ENCODE measurements around the gene BTNL2. TPM values are rescaled to one million over a fixed set of nuclear protein-coding genes. Genes with fewer than 3 reads are reported as not detected.

The BTNL2 gene
- total and polyA plus RNA-seq, 9 of the 15 experiments (the other 6 are each of a cell fraction or from before 2014, with no cell fraction given) = not detected

DNA sequence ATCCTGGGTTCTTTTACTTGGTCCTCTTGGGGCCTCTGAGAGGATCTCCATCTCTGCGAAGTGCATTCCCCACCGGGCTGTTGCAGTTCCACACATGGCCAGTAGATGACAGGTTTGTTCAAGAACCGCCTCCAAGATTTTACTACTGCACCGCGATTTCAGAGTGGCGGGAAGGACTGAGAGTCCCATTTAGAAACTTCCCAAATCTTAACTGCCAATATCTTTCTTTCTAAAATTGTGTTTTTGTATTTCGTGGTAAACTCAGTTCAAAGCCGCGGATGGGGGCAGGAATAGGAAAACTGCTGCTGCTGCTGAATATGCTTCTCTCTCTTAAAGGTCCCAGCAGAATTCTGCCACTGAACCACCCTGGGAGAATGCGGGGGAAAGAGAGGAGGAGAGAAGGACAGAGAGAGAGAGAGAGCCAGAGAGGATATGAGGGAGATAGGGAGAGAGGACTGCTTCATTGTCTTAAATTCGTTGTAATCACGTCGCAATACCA lies 8.6 kb upstream of the BTNL2 start (continued):
- no peak for TF ChIP-seq MYBL2 (IDR thresholded peaks at IDR 0.05; ENCODE audit: low read depth)
- no peak for TF ChIP-seq MYBL2 (CRISPR knock-in tag; IDR thresholded peaks at IDR 0.05; ENCODE audit: borderline replicate concordance)
- TF ChIP-seq MBD2 (IDR thresholded peaks at IDR 0.05; ENCODE audit: borderline replicate concordance, low read depth) = no peak
- no peak for TF ChIP-seq HDGF (IDR thresholded peaks at IDR 0.05)
- TF ChIP-seq, protein P1, sequence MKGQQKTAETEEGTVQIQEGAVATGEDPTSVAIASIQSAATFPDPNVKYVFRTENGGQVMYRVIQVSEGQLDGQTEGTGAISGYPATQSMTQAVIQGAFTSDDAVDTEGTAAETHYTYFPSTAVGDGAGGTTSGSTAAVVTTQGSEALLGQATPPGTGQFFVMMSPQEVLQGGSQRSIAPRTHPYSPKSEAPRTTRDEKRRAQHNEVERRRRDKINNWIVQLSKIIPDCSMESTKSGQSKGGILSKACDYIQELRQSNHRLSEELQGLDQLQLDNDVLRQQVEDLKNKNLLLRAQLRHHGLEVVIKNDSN (CRISPR knock-in tag; IDR thresholded peaks at IDR 0.05) = no peak
- no peak for TF ChIP-seq CHD1 (IDR thresholded peaks at IDR 0.05; ENCODE audit: low read length)
- TF ChIP-seq, protein P2, sequence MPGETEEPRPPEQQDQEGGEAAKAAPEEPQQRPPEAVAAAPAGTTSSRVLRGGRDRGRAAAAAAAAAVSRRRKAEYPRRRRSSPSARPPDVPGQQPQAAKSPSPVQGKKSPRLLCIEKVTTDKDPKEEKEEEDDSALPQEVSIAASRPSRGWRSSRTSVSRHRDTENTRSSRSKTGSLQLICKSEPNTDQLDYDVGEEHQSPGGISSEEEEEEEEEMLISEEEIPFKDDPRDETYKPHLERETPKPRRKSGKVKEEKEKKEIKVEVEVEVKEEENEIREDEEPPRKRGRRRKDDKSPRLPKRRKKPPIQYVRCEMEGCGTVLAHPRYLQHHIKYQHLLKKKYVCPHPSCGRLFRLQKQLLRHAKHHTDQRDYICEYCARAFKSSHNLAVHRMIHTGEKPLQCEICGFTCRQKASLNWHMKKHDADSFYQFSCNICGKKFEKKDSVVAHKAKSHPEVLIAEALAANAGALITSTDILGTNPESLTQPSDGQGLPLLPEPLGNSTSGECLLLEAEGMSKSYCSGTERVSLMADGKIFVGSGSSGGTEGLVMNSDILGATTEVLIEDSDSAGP (CRISPR knock-in tag; IDR thresholded peaks at IDR 0.05) = no peak
- TF ChIP-seq NCOA1 (IDR thresholded peaks at IDR 0.05; ENCODE audit: low read depth) = no peak
- TF ChIP-seq RB1 (IDR thresholded peaks at IDR 0.05; ENCODE audit: low read depth) = peak; percentile 81
- TF ChIP-seq, protein P3, sequence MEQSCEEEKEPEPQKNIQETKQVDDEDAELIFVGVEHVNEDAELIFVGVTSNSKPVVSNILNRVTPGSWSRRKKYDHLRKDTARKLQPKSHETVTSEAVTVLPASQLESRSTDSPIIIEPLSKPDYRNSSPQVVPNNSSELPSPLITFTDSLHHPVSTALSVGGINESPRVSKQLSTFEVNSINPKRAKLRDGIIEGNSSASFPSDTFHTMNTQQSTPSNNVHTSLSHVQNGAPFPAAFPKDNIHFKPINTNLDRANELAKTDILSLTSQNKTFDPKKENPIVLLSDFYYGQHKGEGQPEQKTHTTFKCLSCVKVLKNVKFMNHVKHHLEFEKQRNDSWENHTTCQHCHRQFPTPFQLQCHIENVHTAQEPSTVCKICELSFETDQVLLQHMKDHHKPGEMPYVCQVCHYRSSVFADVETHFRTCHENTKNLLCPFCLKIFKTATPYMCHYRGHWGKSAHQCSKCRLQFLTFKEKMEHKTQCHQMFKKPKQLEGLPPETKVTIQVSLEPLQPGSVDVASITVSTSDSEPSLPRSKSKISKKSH (CRISPR knock-in tag; IDR thresholded peaks at IDR 0.05) = no peak
- no peak for TF ChIP-seq GATAD2A (IDR thresholded peaks at IDR 0.05)
- TF ChIP-seq, protein P4, sequence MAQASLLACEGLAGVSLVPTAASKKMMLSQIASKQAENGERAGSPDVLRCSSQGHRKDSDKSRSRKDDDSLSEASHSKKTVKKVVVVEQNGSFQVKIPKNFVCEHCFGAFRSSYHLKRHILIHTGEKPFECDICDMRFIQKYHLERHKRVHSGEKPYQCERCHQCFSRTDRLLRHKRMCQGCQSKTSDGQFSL (CRISPR knock-in tag; IDR thresholded peaks at IDR 0.05) = no peak
- TF ChIP-seq, protein P4 (tag; IDR thresholded peaks at IDR 0.05) = no peak
- TF ChIP-seq ZNF143 (CRISPR knock-in tag; IDR thresholded peaks at IDR 0.05) = no peak
- TF ChIP-seq YBX1 (IDR thresholded peaks at IDR 0.05) = no peak
- TF ChIP-seq, protein P5, sequence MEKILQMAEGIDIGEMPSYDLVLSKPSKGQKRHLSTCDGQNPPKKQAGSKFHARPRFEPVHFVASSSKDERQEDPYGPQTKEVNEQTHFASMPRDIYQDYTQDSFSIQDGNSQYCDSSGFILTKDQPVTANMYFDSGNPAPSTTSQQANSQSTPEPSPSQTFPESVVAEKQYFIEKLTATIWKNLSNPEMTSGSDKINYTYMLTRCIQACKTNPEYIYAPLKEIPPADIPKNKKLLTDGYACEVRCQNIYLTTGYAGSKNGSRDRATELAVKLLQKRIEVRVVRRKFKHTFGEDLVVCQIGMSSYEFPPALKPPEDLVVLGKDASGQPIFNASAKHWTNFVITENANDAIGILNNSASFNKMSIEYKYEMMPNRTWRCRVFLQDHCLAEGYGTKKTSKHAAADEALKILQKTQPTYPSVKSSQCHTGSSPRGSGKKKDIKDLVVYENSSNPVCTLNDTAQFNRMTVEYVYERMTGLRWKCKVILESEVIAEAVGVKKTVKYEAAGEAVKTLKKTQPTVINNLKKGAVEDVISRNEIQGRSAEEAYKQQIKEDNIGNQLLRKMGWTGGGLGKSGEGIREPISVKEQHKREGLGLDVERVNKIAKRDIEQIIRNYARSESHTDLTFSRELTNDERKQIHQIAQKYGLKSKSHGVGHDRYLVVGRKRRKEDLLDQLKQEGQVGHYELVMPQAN (IDR thresholded peaks at IDR 0.05; ENCODE audit: borderline replicate concordance) = no peak
- no peak for TF ChIP-seq PHB2 (IDR thresholded peaks at IDR 0.05; ENCODE audit: low read depth)
- no peak for TF ChIP-seq ZNF644 (tag; IDR thresholded peaks at IDR 0.05; ENCODE audit: low read depth)
- TF ChIP-seq ARID2 (IDR thresholded peaks at IDR 0.05) = no peak
- no peak for TF ChIP-seq MIER1 (IDR thresholded peaks at IDR 0.05; ENCODE audit: low read depth)
- TF ChIP-seq SMARCB1 (IDR thresholded peaks at IDR 0.05; ENCODE audit: insufficient read length, low read depth) = no peak
- TF ChIP-seq HEY1 (CRISPR knock-in tag; IDR thresholded peaks at IDR 0.05; ENCODE audit: borderline replicate concordance) = no peak
- no peak for TF ChIP-seq EWSR1 (IDR thresholded peaks at IDR 0.05; ENCODE audit: borderline replicate concordance, low read depth, partially characterized antibody)
- no peak for TF ChIP-seq DACH1 (IDR thresholded peaks at IDR 0.05; ENCODE audit: partially characterized antibody)
- TF ChIP-seq ZNF699 (CRISPR knock-in tag; IDR thresholded peaks at IDR 0.05; ENCODE audit: insufficient replicate concordance) = no peak
